ENCODE measurements around the gene FAM219A. TPM values are rescaled to one million over a fixed set of nuclear protein-coding genes. Genes with fewer than 3 reads are reported as not detected.

Gene FAM219A
- polyA plus RNA-seq, 3 donors: 0.61 to 15.3 (median 1.2) TPM

- Histone ChIP-seq H4K20me1 (ENCODE audit: insufficient read depth, low read length) (no peaks in the 10 kb centered on the region), H3K9ac (ENCODE audit: insufficient read depth, low read length, poor library complexity, severe bottlenecking) (no peak overlapping the region), H3K4me3 (replicated peaks in 1 of 3; ENCODE audit: low read depth in 2 of 3, low read length in 3 of 3) (no peak overlapping the region), H3K4me1 (ENCODE audit: control insufficient read depth in 1 of 2, insufficient read depth in 2 of 2, low read length in 2 of 2) (no peaks in the 10 kb centered on the region), H3K4me2 (replicated peaks; ENCODE audit: extremely low read depth, low read length, poor library complexity, severe bottlenecking) (no peak overlapping the region), H3K9me3 (replicated peaks in 1 of 2; ENCODE audit: control insufficient read depth in 1 of 2, insufficient read depth in 1 of 2, low read length in 2 of 2) (no peaks in the 10 kb centered on the region), H3K36me3 (replicated peaks in 1 of 2; ENCODE audit: control insufficient read depth in 1 of 2, insufficient read depth in 2 of 2, low read length in 2 of 2) (no peaks in the 10 kb centered on the region), H2AFZ (ENCODE audit: insufficient read depth, low read depth, low read length, poor library complexity, severe bottlenecking) (no peak overlapping the region), H3K27me3 (ENCODE audit: control insufficient read depth in 2 of 2, insufficient read depth in 2 of 2, low read length in 2 of 2) (peaks cover 0 to 3% of the 10 kb centered on the region in 2 donors), H3K79me2 (ENCODE audit: insufficient read depth, low read length) (no peaks in the 10 kb centered on the region), H3K27ac (ENCODE audit: low read depth in 1 of 2, low read length in 2 of 2) (no peak overlapping the region)
- Mint-ChIP-seq H3K4me3 (no peak overlapping the region), H3K27ac (no peak overlapping the region), H3K4me1 (no peaks in the 10 kb centered on the region), H3K36me3 (no peaks in the 10 kb centered on the region), H3K9me3 (no peaks in the 10 kb centered on the region), H3K27me3 (ENCODE audit: low read depth in 3 of 3) (peaks cover 5 to 7% (median 6%) of the 10 kb centered on the region in 3 donors)
- WGBS (ENCODE audit: insufficient coverage): 52% methylated on average over 5 of the region's 8 CpGs
- no peak for TF ChIP-seq CTCF (IDR thresholded peaks at IDR 0.05)
- peak in 1 of 3 donors; percentile 12 for DNase-seq
- intact Hi-C loops (cut with micrococcal nuclease): no loop called here
Observed at GRCh38 chr9:34493972-34494535, 35.7 kb upstream of the FAM219A start.

- no peak overlapping the region for H3K27ac Mint-ChIP-seq
- Histone ChIP-seq H3K9me3 (replicated peaks in 1 of 2; ENCODE audit: control insufficient read depth in 1 of 2, insufficient read depth in 1 of 2, low read length in 2 of 2) (no peaks in the 10 kb centered on the region), H3K27ac (ENCODE audit: low read depth in 1 of 2, low read length in 2 of 2) (no peak overlapping the region), H3K36me3 (replicated peaks in 1 of 2; ENCODE audit: control insufficient read depth in 1 of 2, insufficient read depth in 2 of 2, low read length in 2 of 2) (no peaks in the 10 kb centered on the region), H2AFZ (ENCODE audit: insufficient read depth, low read depth, low read length, poor library complexity, severe bottlenecking) (no peak overlapping the region), H3K4me1 (ENCODE audit: control insufficient read depth in 1 of 2, insufficient read depth in 2 of 2, low read length in 2 of 2) (no peaks in the 10 kb centered on the region), H3K79me2 (ENCODE audit: insufficient read depth, low read length) (no peaks in the 10 kb centered on the region), H4K20me1 (ENCODE audit: insufficient read depth, low read length) (no peaks in the 10 kb centered on the region), H3K4me3 (replicated peaks in 1 of 3; ENCODE audit: low read depth in 2 of 3, low read length in 3 of 3) (no peak overlapping the region), H3K9ac (ENCODE audit: insufficient read depth, low read length, poor library complexity, severe bottlenecking) (no peak overlapping the region), H3K4me2 (replicated peaks; ENCODE audit: extremely low read depth, low read length, poor library complexity, severe bottlenecking) (no peak overlapping the region), H3K27me3 (ENCODE audit: control insufficient read depth in 2 of 2, insufficient read depth in 2 of 2, low read length in 2 of 2) (peaks cover 0 to 3% of the 10 kb centered on the region in 2 donors)
- H3K27me3 Mint-ChIP-seq (ENCODE audit: low read depth in 3 of 3): peaks cover 7 to 9% (median 8%) of the 10 kb centered on the region in 3 donors
- DNase-seq: no peak
- no peak for TF ChIP-seq CTCF (IDR thresholded peaks at IDR 0.05)
- no peaks in the 10 kb centered on the region for H3K9me3 Mint-ChIP-seq
- no peaks in the 10 kb centered on the region for H3K36me3 Mint-ChIP-seq
- intact Hi-C loops (cut with micrococcal nuclease): no loop called here
- WGBS (ENCODE audit: insufficient coverage): no CpG with 5 or more reads among the region's 2 CpGs
- H3K4me1 Mint-ChIP-seq: no peaks in the 10 kb centered on the region
- no peak overlapping the region for H3K4me3 Mint-ChIP-seq
Observed at GRCh38 chr9:34492051-34492450, 33.7 kb upstream of the FAM219A start.

Data from CD14-positive monocyte (primary cell).